Cerebellar nuclear complex (tissue), 1 donor: ENCODE results near the gene FAM89B.

Experiments
- DNase-seq, 2 experiments: peaks; one replicate each; lab custom pipeline; 2025; lab: John Stamatoyannopoulos, UW

The FAM89B gene

GRCh38 chr11:65538915-65539743, 33.2 kb upstream of the FAM89B start:
- DNase-seq: no peak

- no peak for DNase-seq
Observed at GRCh38 chr11:65539744-65540289, 32.5 kb upstream of the FAM89B start.

DNA sequence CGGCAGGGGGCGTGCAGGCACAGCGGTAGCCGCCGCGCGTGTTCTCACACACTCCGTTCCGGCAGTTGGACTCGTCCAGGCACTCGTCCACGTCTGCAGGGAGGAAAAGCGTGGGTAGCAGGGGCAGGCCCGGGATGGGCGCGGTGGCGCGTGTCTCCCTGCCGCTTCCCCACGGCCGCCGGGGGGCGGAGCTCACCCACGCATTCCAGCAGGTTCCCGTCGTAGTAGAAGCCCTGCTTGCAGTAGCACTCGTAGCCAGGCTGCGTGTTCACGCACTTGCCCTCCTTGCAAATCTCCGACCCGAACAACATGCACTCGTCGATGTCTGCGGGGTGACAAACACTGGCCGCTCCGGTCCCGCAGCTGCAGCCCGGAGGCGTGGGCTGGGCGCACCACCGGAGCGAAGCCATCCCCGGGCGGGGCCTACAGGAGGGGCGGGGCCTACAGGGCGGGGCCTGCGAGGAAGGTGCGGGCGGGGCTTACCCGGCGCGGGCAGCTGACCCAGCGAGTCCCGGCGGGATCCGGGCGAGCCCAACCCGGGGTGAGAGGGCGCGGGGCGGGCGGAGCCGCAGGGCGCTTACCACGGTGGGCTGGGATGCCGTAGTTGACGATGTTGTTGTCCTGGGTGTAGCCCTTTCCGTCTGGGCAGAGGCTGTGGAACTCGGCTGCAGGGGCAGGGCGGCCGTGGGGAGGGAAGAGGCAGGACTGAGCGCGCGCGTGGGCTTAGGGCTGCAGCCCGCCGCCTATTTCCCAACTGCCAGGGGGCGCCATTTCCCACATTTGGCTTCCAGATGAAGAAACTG, 31.8 kb upstream of the FAM89B start:
- DNase-seq: peak; percentile 49 to 82

GRCh38 chr11:65541093-65541982, 31.0 kb upstream of the FAM89B start:
- no peak for DNase-seq

GRCh38 chr11:65542738-65543390, 29.5 kb upstream of the FAM89B start:
- no peak for DNase-seq

DNA sequence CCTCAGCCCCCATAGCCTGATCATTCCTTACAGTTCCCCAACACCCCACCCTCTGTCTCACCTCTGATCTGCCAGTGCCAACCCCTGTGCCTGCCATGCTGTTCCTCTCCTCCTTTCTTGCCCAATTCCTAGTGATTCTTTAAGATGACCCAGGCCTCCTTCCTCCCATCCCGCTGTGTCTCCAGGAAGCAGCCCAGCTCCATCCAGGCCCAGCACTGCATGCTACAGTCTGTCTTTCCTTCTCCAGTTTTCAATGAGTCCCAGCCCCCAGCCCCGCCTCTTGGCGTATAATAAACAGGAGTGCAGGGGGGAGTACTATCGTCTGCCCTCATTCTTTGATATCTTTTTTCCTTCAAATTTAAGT, 26.5 kb upstream of the FAM89B start:
- no peak for DNase-seq

DNA sequence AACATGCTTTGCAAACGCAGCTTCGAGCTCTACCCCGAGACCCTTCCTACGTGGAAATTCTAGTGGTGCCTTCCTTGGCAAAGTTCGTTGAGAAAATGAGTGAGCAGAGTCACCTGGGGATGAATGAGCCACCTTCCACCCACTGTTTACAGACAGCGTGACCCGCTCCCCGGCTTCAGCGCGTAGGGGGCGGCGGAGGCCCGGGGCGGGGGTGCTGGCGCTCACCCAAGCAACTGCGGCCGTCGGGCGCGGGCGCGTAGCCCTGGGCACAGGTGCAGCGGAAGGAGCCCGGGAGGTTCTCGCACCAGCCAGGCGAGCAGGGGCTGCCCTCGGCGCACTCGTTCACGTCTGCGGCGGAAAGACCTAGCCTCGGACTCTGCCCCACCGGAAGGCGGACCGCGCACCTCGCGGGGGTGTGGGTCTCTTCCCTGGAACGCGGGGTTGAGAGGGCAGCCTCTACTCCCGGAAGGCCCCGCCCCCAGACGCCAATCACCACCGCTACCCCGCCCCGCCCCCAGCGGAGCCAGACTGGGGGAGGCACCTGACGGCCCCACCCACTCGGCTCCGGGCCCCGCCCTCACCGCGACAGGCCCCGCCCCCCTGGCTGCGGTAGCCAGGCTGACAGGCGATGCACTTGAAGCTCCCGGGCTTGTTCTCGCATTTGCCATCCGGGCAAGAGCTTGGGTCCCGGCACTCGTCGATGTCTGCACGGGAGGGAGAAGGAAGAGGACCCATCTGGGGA, 25.9 kb upstream of the FAM89B start:
- no peak for DNase-seq

DNA sequence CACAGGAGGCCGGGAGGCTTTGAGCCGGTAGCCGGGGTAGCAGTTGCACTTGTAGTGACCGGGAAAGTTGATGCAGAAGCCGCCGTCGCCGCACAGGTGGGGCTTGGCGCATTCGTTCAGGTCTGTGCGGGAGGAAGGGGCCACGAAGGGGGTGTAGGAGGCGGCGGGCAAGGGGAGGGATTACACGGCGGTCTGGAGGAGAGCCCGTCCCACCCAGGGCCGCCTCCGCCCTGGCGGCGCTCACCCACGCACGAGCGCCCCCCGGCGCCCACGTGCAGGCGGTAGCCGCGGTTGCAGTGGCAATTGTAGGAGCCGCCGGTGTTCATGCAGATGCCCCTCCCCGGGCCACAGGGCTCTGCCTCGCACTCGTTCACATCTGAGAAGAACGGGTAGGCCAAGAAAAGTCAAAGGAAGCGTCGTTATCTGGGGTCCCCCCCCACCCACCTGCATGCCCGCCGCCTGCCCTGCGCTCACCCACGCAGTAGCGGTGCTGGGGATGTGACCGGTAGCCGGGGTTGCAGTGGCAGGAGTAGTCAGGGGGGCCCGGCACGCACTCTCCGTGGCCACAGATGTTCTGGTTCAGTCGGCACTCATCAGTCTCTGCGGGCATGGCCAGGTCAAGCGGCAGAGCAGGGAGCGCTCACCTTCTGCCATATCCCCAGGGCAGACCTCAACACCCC, 24.8 kb upstream of the FAM89B start:
- no peak for DNase-seq

- DNase-seq: no peak
Observed at GRCh38 chr11:65548395-65548794, 23.9 kb upstream of the FAM89B start.

DNA sequence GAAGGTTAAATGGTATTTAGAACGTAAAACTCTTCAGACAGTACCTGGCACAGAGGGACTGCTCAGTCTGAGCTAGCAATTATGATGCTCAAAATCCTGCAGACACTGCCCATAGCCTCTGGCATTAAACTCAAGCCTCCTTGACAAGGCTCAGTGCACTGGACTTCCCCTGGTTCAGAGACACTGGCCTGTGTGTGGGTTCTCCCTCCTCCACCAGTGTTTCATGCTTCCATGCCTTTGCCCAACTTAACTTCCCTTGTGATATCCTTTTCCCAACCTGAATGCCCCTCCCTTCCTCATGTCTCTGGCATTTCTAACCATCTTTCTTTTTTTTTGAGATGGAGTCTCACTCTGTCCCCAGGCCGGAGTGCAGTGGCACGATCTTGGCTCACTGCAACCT, 23.2 kb upstream of the FAM89B start:
- DNase-seq: no peak

DNA sequence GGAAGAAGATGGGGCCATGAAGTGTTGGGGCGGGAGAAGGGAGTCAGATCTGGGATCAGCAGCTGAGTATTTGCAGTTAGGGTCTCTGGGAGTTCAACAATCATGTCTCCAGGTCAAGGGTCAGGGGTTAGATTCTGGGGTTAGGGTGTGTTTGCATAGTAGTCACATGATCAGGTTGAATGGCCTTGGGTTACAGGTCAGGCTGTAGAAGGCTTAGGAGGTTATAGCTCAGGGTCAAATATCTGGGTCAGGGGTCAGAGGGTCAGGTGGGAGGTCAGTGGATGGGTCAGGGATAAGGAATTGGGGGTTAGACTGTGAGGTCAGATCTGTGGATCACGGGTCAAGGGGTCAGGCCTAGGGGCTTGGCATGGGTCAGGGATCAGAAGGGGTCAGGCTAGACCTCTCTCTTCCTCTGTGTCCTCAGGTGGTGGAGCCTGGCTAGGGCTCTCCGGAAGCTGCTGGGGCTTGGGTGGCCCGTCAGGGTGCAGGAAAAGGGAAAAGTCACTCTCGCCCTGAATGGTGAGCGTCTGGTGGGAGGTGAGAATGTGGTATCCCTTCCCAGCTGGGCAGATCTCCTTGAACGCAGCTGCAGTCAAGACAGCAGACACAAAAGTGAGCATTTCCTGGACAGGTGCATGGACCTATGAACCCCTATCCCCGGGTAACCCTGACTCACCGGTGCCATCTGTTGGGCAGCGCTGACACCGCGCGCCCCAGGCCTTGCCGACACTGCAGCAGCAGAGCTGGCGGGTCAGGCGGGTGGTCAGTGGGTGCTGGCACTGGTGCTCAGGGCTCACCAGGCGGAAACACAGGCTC, 20.6 kb upstream of the FAM89B start:
- no peak for DNase-seq

DNA sequence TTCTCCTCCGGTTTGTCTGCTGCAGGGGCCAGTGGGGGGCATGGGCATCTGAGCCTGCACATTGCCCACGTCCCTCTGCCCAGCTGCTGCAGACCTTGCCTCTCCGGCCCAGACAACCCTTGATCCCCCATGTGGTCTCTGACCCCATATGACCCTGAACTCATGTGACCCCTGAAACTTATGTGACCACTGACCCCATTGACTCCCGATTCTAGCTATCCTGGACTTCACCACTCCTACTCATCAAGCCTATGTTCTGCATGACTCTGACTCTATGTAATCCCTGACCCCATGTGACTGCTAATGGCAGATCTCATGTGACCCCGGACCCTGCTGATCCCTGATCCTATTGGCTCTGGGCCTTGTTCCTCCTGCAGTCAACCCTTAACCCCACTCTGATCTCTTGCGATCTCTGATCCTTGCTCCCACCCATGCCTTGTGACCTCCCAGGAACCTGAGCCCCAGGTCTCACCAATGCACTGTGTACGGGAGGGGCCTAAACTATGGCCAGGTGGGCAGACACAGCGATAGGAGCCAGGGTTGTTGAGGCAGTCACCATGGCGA, 19.9 kb upstream of the FAM89B start:
- DNase-seq: no peak

DNA sequence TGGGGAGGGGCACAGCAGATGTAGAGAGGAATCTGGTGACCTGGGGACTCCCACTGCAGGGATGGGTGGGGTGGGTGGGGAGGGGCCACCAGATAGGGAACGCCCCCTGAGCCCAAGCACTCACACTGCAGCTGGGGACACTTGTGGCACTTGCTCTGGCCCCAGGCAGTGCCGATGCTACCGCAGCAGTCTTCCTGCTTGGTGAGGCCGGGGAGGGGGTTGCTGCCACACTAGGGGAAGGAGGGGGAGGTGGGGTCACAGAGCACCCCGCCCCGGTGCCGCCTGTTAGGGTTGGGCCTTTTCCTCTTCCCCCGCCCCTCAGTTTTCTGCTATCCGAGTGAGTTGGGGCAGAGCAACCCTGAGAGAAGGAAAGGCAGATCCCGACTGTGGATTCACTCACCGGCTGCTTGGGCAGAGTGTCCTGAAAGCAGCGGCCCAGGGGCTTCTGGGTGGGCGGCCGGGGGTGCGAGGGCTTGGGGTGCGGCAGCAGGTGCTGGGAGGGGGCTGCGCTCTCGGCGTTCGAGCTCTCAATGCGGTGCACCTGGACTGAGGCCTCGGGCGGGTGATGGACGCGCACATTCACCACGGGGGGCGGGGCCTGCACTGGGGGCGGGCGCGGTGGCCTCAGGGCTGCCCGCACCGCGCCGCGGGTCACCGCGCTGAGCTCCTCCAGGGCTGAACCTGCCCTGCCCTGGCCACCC, 18.9 kb upstream of the FAM89B start:
- DNase-seq: no peak

DNA sequence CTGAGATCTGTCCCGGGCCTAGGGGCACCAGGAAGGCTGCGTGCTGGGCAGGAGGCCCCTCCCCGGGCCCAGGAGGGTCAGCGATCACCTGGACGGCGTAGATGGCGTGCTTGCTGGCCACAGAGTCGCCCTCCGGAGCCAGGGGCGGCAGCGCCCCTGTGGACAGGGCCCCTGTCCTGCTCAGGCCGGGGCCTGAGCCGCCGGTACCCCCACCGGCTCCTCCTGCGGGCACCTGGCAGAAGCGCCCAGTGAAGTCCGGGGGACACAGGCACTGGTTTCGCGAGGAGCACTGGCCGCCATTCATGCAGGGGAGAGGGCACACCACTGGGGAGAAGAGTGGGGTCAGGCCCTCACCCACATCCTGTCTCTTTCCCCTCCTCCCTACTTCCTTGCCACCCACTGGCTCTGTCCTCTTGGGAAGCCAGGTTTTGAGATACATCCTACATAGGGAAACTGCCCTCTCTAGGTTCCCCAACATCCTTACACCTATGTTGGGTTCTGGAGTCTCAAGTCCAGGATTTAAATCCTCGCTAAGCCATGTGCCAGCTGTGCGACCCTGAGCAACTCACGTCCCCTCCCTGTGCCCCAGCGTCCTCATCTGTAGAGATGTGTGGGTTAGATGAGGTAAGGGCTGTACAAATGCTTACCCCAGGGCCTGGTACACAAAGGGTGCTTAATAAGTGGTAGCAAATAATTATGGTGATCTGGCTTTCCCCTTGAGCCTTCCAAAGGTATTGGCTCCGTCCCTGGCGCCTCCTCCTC, 18.1 kb upstream of the FAM89B start:
- no peak for DNase-seq

DNA sequence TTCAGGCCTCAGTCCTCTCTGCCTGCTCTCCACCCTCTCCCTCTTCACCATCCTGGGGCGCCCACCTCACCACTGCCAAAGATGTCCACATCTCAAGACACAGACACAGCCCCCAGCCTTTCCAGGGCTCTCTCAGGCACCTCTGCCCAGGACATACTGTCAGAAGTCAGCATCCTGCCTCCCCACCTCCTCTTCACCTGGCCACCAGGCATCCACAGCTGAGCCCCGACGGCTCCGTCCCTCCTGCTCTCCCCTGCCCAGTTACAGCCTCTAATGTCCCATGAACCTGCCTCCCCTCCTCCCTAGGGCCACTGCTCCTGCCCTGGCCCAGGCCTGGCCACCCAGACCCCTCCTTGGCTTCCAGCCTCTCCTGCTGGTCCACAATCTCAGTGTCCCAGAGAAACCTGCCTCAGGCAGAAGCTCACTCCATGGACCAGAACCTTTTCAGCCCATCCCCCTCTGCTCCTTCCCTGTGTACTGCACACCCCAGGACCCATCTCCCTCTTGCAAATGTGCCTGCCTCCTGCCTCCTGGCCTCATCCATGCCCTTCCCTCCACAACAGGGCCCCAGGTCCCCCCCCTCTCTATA, 17.4 kb upstream of the FAM89B start:
- no peak for DNase-seq

- DNase-seq: no peak
Observed at GRCh38 chr11:65555693-65556231, 16.6 kb upstream of the FAM89B start.
